Effector CD8-positive, alpha-beta T cell (primary cell): ENCODE measurements around the gene ZNF71.

Experiments used
- DNase-seq: peaks from one replicate; lab custom pipeline; 2025; lab: John Stamatoyannopoulos, UW
- total RNA-seq, 4 experiments: gene quantifications; one replicate each; lab custom pipeline; 2026; lab: John Stamatoyannopoulos, UW

Gene ZNF71
- total RNA-seq: 22.6 to 24.3 (median 24.0) reads per million in 4 experiments

DNA sequence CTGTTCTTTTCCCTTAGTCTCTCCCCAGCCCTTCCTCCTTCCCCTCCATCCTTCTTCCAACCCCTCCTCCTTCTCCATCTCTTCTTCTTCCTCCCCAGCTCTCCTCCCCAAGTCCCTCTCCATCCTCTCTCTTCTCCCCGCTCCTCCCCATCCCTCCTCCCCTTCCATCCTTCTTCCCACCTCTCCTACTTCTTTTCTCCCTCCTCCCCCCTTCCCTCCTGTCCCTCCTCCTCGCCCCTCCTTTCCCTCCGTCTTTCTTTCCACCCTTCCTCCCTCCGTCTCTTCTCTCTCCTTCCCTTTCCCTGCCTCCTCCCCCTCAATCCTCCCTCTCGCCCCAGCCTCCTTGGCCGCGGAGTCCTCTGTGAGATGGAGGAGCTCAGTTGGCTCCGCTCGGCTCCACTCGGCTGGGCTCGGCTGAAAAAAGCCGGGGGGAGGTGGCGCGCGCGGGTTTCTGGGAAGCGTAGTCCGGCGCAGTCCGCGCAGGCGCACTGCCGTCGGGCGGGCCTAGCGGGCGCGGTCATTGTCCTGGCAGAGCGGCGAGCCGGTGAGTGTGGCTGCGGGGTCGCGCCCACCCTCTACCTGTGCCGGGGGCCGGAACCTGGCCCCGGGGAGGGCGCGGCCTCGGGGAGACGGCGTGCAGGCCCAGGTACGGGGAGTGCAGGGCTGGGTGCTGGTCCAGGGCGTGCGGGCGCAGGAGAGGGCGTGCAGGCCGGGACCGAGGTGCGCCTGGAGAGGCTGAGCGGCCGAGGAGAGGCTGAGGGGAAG lies at the start of gene ZNF71:
TSS of gene ZNF71 (plus strand) at position 520 of the 765 bp plus-strand sequence. CDS start 6,257 bp downstream, outside the sequence.
- DNase-seq: peak; percentile 74

DNA sequence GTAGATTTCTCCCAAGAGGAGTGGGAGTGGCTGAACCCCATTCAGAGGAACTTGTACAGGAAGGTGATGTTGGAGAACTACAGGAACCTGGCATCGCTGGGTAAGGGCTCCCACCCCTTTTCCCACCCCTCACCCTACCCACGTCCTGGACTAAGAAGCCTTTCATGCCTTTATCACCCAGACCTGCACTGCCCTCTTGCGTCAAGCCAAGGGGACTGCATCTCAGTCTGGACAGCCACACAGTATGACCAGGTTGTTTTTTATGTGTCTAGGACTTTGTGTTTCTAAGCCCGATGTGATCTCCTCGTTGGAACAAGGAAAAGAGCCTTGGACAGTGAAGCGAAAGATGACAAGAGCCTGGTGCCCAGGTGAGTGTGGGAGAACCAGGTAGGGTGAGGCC lies 47.6 kb upstream of the ZNF71 start:
- DNase-seq: no peak

- DNase-seq: no peak
These were observed 40.7 kb upstream of the ZNF71 start for GRCh38 chr19:56554272-56554869.

GRCh38 chr19:56562766-56563165 lies 32.3 kb upstream of the ZNF71 start:
- DNase-seq: no peak

GRCh38 chr19:56566904-56567273 lies 28.2 kb upstream of the ZNF71 start:
- DNase-seq: no peak

GRCh38 chr19:56567274-56568120 lies 27.6 kb upstream of the ZNF71 start, which contains the start of gene ZNF470:
TSS of gene ZNF470 (plus strand) at chr19:56567468. CDS start at chr19:56570312, 2,844 bp downstream.
- DNase-seq: peak; percentile 74

DNA sequence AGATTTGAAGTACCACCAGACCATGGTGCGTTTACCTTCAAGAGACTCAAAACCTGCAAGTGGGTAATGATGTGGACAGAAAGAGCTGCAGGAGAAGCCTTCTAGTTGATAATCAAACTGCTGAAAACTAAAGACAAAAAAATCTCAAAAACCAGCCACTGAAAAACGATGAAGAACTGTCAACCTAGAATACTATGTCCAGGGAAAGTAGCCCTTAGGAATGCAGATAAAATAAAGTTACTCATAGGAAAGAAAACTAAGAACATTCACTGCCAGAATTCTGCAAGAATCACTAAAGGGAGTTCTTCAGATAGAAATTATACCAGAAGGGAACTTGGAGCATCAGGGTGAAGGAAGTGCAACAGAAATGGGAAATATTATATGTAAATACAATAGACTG lies 22.5 kb upstream of the ZNF71 start:
- no peak for DNase-seq

DNA sequence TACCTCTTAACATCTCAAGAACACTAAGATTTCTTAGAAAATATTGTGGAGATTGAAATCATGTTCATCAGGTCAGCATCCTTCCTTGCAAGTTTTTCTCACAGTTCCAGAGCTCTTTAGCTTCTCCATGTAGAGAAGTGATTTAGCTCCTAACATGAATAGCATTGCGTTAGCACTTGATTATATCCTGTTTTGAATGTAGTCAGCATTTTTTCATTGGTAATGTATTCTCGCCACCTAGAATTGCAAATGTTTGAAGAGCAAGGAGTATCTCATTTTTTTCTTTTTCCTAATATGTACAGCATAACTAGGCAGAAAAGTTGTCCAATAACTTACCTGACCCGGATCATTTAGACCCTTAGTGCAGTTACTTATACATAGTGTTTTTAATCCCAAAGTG lies 21.2 kb upstream of the ZNF71 start:
- no peak for DNase-seq

GRCh38 chr19:56577719-56578602 lies 17.1 kb upstream of the ZNF71 start:
- DNase-seq: no peak

DNA sequence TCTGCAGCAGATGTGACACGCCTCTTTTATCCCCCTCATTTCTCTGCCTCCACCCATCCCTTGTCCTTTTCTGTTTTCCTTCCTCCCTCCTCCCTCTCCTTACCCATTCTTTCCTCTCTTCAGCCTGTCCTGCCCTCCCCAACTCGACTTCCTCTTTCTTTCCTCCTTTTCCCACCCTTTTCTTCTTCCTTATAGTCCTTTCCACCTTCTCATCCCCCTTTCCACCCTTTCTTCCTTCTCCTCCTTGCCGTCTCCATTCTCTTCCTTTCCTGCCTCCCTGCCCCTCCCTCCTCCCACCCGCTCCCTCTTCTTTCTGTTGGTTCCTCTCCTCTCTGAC lies 688 bp upstream of the ZNF71 start:
- DNase-seq: no peak

DNA sequence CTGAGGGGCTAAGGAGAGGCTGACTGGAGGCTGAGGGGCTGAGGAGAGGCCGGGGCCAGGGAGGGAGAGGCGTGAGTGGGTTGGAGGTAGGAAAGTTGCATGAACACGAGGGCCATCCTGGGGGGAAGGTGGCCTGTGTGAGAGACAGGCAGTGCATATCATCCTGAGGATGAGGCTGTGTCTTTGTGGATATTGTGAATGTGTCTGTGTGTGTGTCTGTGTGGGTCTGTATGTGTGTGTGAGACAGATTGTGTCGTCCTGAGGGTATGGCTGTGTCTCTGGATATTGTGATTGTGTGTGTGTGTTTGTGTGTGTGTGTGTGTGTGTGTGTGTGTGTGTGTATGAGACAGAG lies 422 bp downstream of the ZNF71 start:
- DNase-seq: no peak

- DNase-seq: no peak
These were observed 1.6 kb downstream of the ZNF71 start for GRCh38 chr19:56596676-56597075.

DNA sequence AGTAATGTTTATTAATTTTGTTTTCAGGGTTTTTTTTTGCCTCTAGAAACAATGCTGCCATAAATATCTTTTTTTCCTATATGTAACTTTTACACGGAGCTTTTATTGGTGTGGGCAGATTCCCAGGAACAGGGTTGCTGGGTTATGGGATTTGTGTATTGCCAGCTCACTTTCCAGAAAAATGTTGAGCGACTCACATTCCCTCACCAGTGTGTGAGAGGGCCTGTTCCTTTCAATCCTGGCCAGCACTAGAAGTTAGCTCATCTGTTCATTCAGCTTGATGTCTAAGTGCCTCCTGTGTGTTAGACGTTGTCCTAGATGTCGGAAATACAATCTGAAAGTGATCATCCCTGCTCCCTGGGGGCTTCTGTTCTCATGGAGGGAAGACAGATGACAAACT lies 2.6 kb downstream of the ZNF71 start:
- DNase-seq: no peak

GRCh38 chr19:56601375-56601774 lies 6.3 kb downstream of the ZNF71 start:
- DNase-seq: no peak

GRCh38 chr19:56603829-56604228 lies 8.7 kb downstream of the ZNF71 start:
- DNase-seq: no peak

DNA sequence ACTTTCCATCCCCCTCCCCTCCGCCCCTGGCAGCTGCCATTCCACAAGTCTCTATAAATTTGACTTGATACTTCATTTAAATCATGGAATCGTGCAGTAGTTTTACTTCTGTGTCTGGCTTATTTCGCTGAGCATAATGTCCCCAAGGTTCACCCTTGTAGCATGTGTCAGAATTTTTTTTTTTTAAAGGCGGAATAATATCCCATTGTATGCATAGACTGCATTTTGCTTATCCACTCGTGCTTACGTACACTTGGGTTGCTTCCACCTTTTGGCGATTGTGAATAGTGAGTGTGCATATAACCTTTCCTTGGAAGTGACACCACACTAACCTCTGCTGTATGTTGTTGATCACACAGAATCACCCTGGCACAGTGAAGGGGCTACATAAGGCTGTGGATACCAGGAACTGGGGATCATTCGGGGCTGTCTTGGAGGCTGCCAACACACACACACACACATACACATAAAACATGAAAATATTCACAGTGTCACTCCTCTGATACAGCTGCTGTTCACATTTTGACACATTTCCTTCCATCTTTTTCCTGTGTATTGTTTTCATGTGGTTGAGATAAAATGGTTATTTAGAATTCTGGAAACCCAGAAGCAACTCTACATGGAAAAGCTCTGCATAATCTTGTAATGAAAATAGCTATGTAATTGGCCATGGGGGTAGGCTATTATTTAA lies 13.3 kb downstream of the ZNF71 start:
- no peak for DNase-seq

DNA sequence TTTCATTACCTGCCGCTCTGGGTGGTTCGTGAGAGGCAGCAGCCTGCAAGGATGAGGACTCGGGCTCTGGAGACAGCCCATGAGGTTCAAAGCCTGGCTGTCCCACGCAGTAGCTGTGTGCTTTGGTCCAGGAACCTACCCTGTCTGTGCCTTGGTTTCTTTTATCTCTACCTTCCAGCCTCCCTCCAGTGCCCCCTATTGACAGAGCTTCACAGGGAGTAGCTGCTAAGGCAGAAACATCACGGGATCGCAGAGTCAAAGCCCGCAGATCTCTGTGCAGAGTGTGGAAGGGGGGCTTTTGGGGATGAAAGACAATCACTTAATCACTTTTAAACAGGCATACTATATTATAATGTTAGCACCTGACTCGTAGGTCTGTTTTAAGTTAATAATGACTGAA lies 16.2 kb downstream of the ZNF71 start:
- DNase-seq: no peak

GRCh38 chr19:56612737-56613136 lies 17.6 kb downstream of the ZNF71 start:
- no peak for DNase-seq

- DNase-seq: no peak
These were observed 18.5 kb downstream of the ZNF71 start for GRCh38 chr19:56613639-56614038.

- no peak for DNase-seq
These were observed 22.4 kb downstream of the ZNF71 start for GRCh38 chr19:56617531-56617930.

DNA sequence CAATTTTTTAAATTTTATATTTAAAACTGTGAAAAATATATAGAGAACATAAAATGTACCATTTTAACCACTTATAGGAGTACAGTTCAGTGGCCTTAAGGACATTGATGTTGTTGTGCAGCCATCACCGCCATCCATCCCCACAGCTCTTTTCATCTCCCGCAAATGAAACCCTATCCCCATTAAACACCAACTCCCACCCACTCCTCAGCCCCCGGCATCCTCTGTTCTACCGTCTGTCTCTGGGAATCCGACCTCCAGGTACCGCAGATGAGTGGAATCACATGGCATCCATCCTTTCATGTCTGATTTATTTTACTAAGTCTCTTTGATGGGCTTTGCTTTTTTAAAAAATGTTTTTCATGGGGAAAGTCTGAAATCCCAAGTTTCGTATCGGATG lies 24.0 kb downstream of the ZNF71 start:
- no peak for DNase-seq
